Brain microvascular endothelial cell (primary cell): ENCODE data around the gene PDGFC.

ENCODE experiments used
- DNase-seq: peaks from one replicate; pipeline ENCODE4 v3.0.0-alpha.2; 2020
- H3K27ac ChIP-seq: fragments of 250-450 bp; sonication (Bioruptor Pico); 2 replicates; pipeline ENCODE4 v1.5.1; 2020; ENCODE audit warnings: mild to moderate bottlenecking, moderate library complexity
- H3K27me3 ChIP-seq: fragments of 250-450 bp; sonication (Bioruptor Pico); replicated peaks from 2 replicates; pipeline ENCODE4 v1.5.1; 2020; ENCODE audit warnings: mild to moderate bottlenecking
- H3K36me3 ChIP-seq: fragments of 250-450 bp; sonication (Bioruptor Pico); replicated peaks from 2 replicates; pipeline ENCODE4 v1.5.1; 2020; ENCODE audit warnings: mild to moderate bottlenecking
- H3K4me3 ChIP-seq: 2 replicates; pipeline ENCODE4 v1.5.1; 2011; ENCODE audit warnings: low read depth, mild to moderate bottlenecking, control low read depth, low read length, moderate library complexity
- in situ Hi-C: cut with HindIII; loops from 2 replicates; pipeline ENCODE4 v1.10.0; 2017; ENCODE audit warnings: low sequenced_read_pairs, low pct_ligation_motif_present
- TF ChIP-seq, protein P1 (sequence below): IDR thresholded peaks from 2 replicates; pipeline ENCODE4 v1.5.1; 2011; ENCODE audit warnings: low read depth, mild to moderate bottlenecking, moderate library complexity, low read length, control low read depth, inconsistent platforms; ENCODE audit errors: missing control alignments

The PDGFC gene

GRCh38 chr4:156924774-156925315 is 46.8 kb downstream of the PDGFC start:
- Histone ChIP-seq H3K36me3 (no peaks in the 10 kb centered on the region), H3K27me3 (no peaks in the 10 kb centered on the region), H3K27ac (no peak overlapping the region), H3K4me3 (no peak overlapping the region)
- in situ Hi-C loops = no loop called here
- DNase-seq = no peak
- TF ChIP-seq, protein P1, sequence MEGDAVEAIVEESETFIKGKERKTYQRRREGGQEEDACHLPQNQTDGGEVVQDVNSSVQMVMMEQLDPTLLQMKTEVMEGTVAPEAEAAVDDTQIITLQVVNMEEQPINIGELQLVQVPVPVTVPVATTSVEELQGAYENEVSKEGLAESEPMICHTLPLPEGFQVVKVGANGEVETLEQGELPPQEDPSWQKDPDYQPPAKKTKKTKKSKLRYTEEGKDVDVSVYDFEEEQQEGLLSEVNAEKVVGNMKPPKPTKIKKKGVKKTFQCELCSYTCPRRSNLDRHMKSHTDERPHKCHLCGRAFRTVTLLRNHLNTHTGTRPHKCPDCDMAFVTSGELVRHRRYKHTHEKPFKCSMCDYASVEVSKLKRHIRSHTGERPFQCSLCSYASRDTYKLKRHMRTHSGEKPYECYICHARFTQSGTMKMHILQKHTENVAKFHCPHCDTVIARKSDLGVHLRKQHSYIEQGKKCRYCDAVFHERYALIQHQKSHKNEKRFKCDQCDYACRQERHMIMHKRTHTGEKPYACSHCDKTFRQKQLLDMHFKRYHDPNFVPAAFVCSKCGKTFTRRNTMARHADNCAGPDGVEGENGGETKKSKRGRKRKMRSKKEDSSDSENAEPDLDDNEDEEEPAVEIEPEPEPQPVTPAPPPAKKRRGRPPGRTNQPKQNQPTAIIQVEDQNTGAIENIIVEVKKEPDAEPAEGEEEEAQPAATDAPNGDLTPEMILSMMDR = no peak

DNA sequence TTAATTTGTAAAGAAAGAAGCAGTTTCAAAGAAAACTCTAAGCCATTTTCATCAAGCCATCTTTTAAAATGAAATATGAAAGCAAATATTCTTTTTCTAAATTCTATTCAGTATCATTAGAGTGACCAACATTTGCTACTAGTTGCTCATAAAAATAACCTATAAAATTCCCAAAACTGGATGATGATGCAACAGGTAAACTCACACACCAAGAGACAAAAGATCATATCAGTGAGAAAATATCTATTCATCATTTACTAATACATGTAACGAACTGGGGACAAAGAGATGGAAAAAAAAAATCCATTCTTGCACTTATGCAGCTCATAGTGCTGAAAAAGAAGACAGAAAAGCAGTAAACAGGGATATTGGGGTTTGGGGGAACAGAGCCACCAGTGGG is 48.1 kb downstream of the PDGFC start:
- in situ Hi-C loops = no loop called here
- Histone ChIP-seq H3K4me3 (no peak overlapping the region), H3K27ac (no peak overlapping the region), H3K27me3 (no peaks in the 10 kb centered on the region), H3K36me3 (no peaks in the 10 kb centered on the region)
- TF ChIP-seq, protein P1 = no peak
- no peak for DNase-seq

GRCh38 chr4:156915221-156915620 is 56.4 kb downstream of the PDGFC start:
- H3K4me3 ChIP-seq = no peak overlapping the region
- no peak for DNase-seq
- H3K36me3 ChIP-seq = no peaks in the 10 kb centered on the region
- no peak overlapping the region for H3K27ac ChIP-seq
- H3K27me3 ChIP-seq = no peaks in the 10 kb centered on the region
- in situ Hi-C loops = no loop called here
- TF ChIP-seq, protein P1 = no peak

DNA sequence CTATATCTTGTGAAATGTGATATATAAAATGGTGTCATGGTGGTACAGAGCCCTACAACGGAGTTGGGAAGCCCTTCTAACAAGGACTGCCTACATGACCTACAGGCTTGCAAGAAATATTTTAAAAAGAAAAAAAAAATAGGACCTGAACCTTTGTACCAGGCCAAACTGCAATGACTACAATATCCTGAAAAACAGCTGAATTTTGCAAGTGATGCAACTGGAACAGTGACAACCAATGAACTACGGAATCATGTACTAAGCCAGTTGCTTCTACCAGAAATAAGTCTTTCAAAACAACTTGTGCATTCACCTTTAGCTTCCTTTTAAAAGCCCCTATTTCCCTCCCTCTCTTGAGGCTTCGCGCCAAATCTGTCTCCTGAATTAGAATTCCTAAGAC is 58.4 kb downstream of the PDGFC start:
- TF ChIP-seq, protein P1 = no peak
- H3K36me3 ChIP-seq = no peaks in the 10 kb centered on the region
- no peak for DNase-seq
- no peaks in the 10 kb centered on the region for H3K27me3 ChIP-seq
- in situ Hi-C loops = no loop called here
- no peak overlapping the region for H3K27ac ChIP-seq
- H3K4me3 ChIP-seq = no peak overlapping the region

GRCh38 chr4:156909010-156909409 is 62.6 kb downstream of the PDGFC start:
- in situ Hi-C loops = no loop called here
- TF ChIP-seq, protein P1 = no peak

DNA sequence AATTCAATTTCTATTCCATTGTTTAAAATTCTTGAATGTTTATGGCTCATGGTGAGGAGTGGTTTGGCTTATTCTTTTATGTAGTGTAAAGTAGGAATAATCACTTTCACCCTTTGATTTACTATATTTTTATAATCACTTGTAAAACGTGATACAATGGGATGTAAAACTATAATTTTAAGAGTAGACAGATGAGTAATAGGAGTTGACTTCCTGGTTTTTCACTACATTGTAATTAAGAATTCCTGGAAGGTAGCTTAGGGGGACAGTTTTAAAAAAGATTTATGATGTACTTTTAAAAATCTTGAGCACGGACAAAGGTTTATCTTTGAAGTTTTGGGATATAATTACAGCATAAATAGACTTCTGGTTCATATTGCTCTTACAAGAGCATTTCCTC is 65.3 kb downstream of the PDGFC start:
- Histone ChIP-seq H3K4me3 (no peak overlapping the region), H3K36me3 (no peaks in the 10 kb centered on the region), H3K27ac (no peak overlapping the region), H3K27me3 (no peaks in the 10 kb centered on the region)
- no peak for DNase-seq
- TF ChIP-seq, protein P1 = no peak
- in situ Hi-C loops = no loop called here

More at GRCh38 chr4:156909010-156909409, 62.6 kb downstream of the PDGFC start:
- Histone ChIP-seq H3K27ac (no peak overlapping the region), H3K36me3 (no peaks in the 10 kb centered on the region), H3K4me3 (no peak overlapping the region), H3K27me3 (no peaks in the 10 kb centered on the region)
- DNase-seq = no peak
